ENCODE data around the gene SMOC1. TPM values are rescaled to one million over a fixed set of nuclear protein-coding genes. Genes with fewer than 3 reads are reported as not detected.

Gene SMOC1
- total RNA-seq, 1 donor from 2014 or later: 23.3 TPM

- DNase-seq (ENCODE audit: low spot score): no peak
Observed at GRCh38 chr14:69861025-69861569, 18.1 kb upstream of the SMOC1 start.

- DNase-seq (ENCODE audit: low spot score): no peak
Observed at GRCh38 chr14:69863083-69863482, 16.1 kb upstream of the SMOC1 start.

GRCh38 chr14:69865701-69866365, 13.4 kb upstream of the SMOC1 start:
- no peak for DNase-seq (ENCODE audit: low spot score)

GRCh38 chr14:69868363-69868963, 10.8 kb upstream of the SMOC1 start:
- DNase-seq (ENCODE audit: low spot score): no peak

- no peak for DNase-seq (ENCODE audit: low spot score)
Observed at GRCh38 chr14:69870613-69871012, 8.6 kb upstream of the SMOC1 start.

GRCh38 chr14:69873877-69874780, 5.1 kb upstream of the SMOC1 start:
- no peak for DNase-seq (ENCODE audit: low spot score)

GRCh38 chr14:69876221-69876847, 2.9 kb upstream of the SMOC1 start:
- DNase-seq (ENCODE audit: low spot score): no peak

GRCh38 chr14:69876848-69877306, 2.3 kb upstream of the SMOC1 start:
- DNase-seq (ENCODE audit: low spot score): no peak

GRCh38 chr14:69877492-69877891, 1.7 kb upstream of the SMOC1 start:
- DNase-seq (ENCODE audit: low spot score): no peak

- no peak for DNase-seq (ENCODE audit: low spot score)
Observed at GRCh38 chr14:69878251-69878650, 965 bp upstream of the SMOC1 start.

- no peak for DNase-seq (ENCODE audit: low spot score)
Observed at GRCh38 chr14:69880044-69880487, 850 bp downstream of the SMOC1 start.

GRCh38 chr14:69880893-69881292, 1.7 kb downstream of the SMOC1 start:
- DNase-seq (ENCODE audit: low spot score): no peak

- no peak for DNase-seq (ENCODE audit: low spot score)
Observed at GRCh38 chr14:69882116-69882864, 3.1 kb downstream of the SMOC1 start.

- DNase-seq (ENCODE audit: low spot score): no peak
Observed at GRCh38 chr14:69882915-69883314, 3.7 kb downstream of the SMOC1 start.

GRCh38 chr14:69886453-69887242, 7.4 kb downstream of the SMOC1 start:
- DNase-seq (ENCODE audit: low spot score): no peak

- DNase-seq (ENCODE audit: low spot score): no peak
Observed at GRCh38 chr14:69887740-69888657, 8.8 kb downstream of the SMOC1 start.

GRCh38 chr14:69891422-69891821, 12.2 kb downstream of the SMOC1 start:
- no peak for DNase-seq (ENCODE audit: low spot score)

GRCh38 chr14:69895109-69895508, 15.9 kb downstream of the SMOC1 start:
- DNase-seq (ENCODE audit: low spot score): no peak

GRCh38 chr14:69896080-69896479, 16.9 kb downstream of the SMOC1 start:
- no peak for DNase-seq (ENCODE audit: low spot score)
